Measurements from ENCODE around the gene ADCY9.

The ADCY9 gene

GRCh38 chr16:3977376-3977775, 138.9 kb downstream of the ADCY9 start:
- no peak overlapping the region for H3K4me2 ChIP-seq (ENCODE audit: low read length)
- H3K4me1 ChIP-seq (ENCODE audit: control insufficient read depth, insufficient read depth, low read length): peaks cover 12% of the 10 kb centered on the region
- no peaks in the 10 kb centered on the region for H3K27me3 ChIP-seq (ENCODE audit: control insufficient read depth, insufficient read depth, low read length)
- H3K4me3 ChIP-seq (ENCODE audit: low read length): no peak overlapping the region
- no peak overlapping the region for H3K9ac ChIP-seq (ENCODE audit: low read depth, low read length)
- no peaks in the 10 kb centered on the region for H3K9me3 ChIP-seq (replicated peaks; ENCODE audit: low read length)
- no peaks in the 10 kb centered on the region for H3K36me3 ChIP-seq (ENCODE audit: insufficient read depth, low read length)

GRCh38 chr16:3974751-3975150, 141.5 kb downstream of the ADCY9 start:
- peaks cover 17% of the 10 kb centered on the region for H3K4me1 ChIP-seq (ENCODE audit: control insufficient read depth, insufficient read depth, low read length)
- H3K9me3 ChIP-seq (replicated peaks; ENCODE audit: low read length): no peaks in the 10 kb centered on the region
- no peaks in the 10 kb centered on the region for H3K36me3 ChIP-seq (ENCODE audit: insufficient read depth, low read length)
- no peak overlapping the region for H3K9ac ChIP-seq (ENCODE audit: low read depth, low read length)
- H3K27me3 ChIP-seq (ENCODE audit: control insufficient read depth, insufficient read depth, low read length): no peaks in the 10 kb centered on the region
- no peak overlapping the region for H3K4me3 ChIP-seq (ENCODE audit: low read length)
- H3K4me2 ChIP-seq (ENCODE audit: low read length): no peak overlapping the region

GRCh38 chr16:3971706-3972105, 144.5 kb downstream of the ADCY9 start:
- no peaks in the 10 kb centered on the region for H3K36me3 ChIP-seq (ENCODE audit: insufficient read depth, low read length)
- no peaks in the 10 kb centered on the region for H3K27me3 ChIP-seq (ENCODE audit: control insufficient read depth, insufficient read depth, low read length)
- peaks cover 17% of the 10 kb centered on the region for H3K4me1 ChIP-seq (ENCODE audit: control insufficient read depth, insufficient read depth, low read length)
- peak overlapping the region; percentile 73 for H3K4me2 ChIP-seq (ENCODE audit: low read length)
- H3K9me3 ChIP-seq (replicated peaks; ENCODE audit: low read length): no peaks in the 10 kb centered on the region
- H3K9ac ChIP-seq (ENCODE audit: low read depth, low read length): peak overlapping the region; percentile 23
- peak overlapping the region; percentile 46 for H3K4me3 ChIP-seq (ENCODE audit: low read length)

GRCh38 chr16:3971261-3971660, 145.0 kb downstream of the ADCY9 start:
- Histone ChIP-seq H3K9me3 (replicated peaks; ENCODE audit: low read length) (no peaks in the 10 kb centered on the region), H3K9ac (ENCODE audit: low read depth, low read length) (peak overlapping the region; percentile 23), H3K27me3 (ENCODE audit: control insufficient read depth, insufficient read depth, low read length) (no peaks in the 10 kb centered on the region), H3K4me3 (ENCODE audit: low read length) (peak overlapping the region; percentile 46), H3K4me2 (ENCODE audit: low read length) (peak overlapping the region; percentile 73), H3K4me1 (ENCODE audit: control insufficient read depth, insufficient read depth, low read length) (peaks cover 17% of the 10 kb centered on the region), H3K36me3 (ENCODE audit: insufficient read depth, low read length) (peaks cover 4% of the 10 kb centered on the region)

GRCh38 chr16:3968551-3968950, 147.7 kb downstream of the ADCY9 start:
- Histone ChIP-seq H3K4me1 (ENCODE audit: control insufficient read depth, insufficient read depth, low read length) (peaks cover 17% of the 10 kb centered on the region), H3K4me3 (ENCODE audit: low read length) (no peak overlapping the region), H3K4me2 (ENCODE audit: low read length) (no peak overlapping the region), H3K27me3 (ENCODE audit: control insufficient read depth, insufficient read depth, low read length) (no peaks in the 10 kb centered on the region), H3K9ac (ENCODE audit: low read depth, low read length) (no peak overlapping the region), H3K9me3 (replicated peaks; ENCODE audit: low read length) (no peaks in the 10 kb centered on the region), H3K36me3 (ENCODE audit: insufficient read depth, low read length) (peaks cover 12% of the 10 kb centered on the region)

GRCh38 chr16:3966681-3967080, 149.6 kb downstream of the ADCY9 start:
- Histone ChIP-seq H3K9ac (ENCODE audit: low read depth, low read length) (no peak overlapping the region), H3K4me2 (ENCODE audit: low read length) (no peak overlapping the region), H3K36me3 (ENCODE audit: insufficient read depth, low read length) (peaks cover 12% of the 10 kb centered on the region), H3K27me3 (ENCODE audit: control insufficient read depth, insufficient read depth, low read length) (no peaks in the 10 kb centered on the region), H3K4me1 (ENCODE audit: control insufficient read depth, insufficient read depth, low read length) (peaks cover 10% of the 10 kb centered on the region), H3K9me3 (replicated peaks; ENCODE audit: low read length) (no peaks in the 10 kb centered on the region), H3K4me3 (ENCODE audit: low read length) (no peak overlapping the region)

GRCh38 chr16:3965781-3966582, 150.3 kb downstream of the ADCY9 start:
- no peak overlapping the region for H3K4me3 ChIP-seq (ENCODE audit: low read length)
- H3K9me3 ChIP-seq (replicated peaks; ENCODE audit: low read length): no peaks in the 10 kb centered on the region
- H3K9ac ChIP-seq (ENCODE audit: low read depth, low read length): no peak overlapping the region
- H3K27me3 ChIP-seq (ENCODE audit: control insufficient read depth, insufficient read depth, low read length): no peaks in the 10 kb centered on the region
- H3K4me1 ChIP-seq (ENCODE audit: control insufficient read depth, insufficient read depth, low read length): peaks cover 11% of the 10 kb centered on the region
- peaks cover 12% of the 10 kb centered on the region for H3K36me3 ChIP-seq (ENCODE audit: insufficient read depth, low read length)
- no peak overlapping the region for H3K4me2 ChIP-seq (ENCODE audit: low read length)

- H3K36me3 ChIP-seq (ENCODE audit: insufficient read depth, low read length): peaks cover 12% of the 10 kb centered on the region
- H3K9ac ChIP-seq (ENCODE audit: low read depth, low read length): no peak overlapping the region
- no peaks in the 10 kb centered on the region for H3K9me3 ChIP-seq (replicated peaks; ENCODE audit: low read length)
- no peak overlapping the region for H3K4me2 ChIP-seq (ENCODE audit: low read length)
- no peak overlapping the region for H3K4me3 ChIP-seq (ENCODE audit: low read length)
- no peaks in the 10 kb centered on the region for H3K27me3 ChIP-seq (ENCODE audit: control insufficient read depth, insufficient read depth, low read length)
- peaks cover 8% of the 10 kb centered on the region for H3K4me1 ChIP-seq (ENCODE audit: control insufficient read depth, insufficient read depth, low read length)
Observed at GRCh38 chr16:3965306-3965705, 150.9 kb downstream of the ADCY9 start.

- Histone ChIP-seq H3K9me3 (replicated peaks; ENCODE audit: low read length) (no peaks in the 10 kb centered on the region), H3K36me3 (ENCODE audit: insufficient read depth, low read length) (peaks cover 12% of the 10 kb centered on the region), H3K27me3 (ENCODE audit: control insufficient read depth, insufficient read depth, low read length) (no peaks in the 10 kb centered on the region), H3K4me1 (ENCODE audit: control insufficient read depth, insufficient read depth, low read length) (peaks cover 8% of the 10 kb centered on the region), H3K9ac (ENCODE audit: low read depth, low read length) (no peak overlapping the region), H3K4me2 (ENCODE audit: low read length) (no peak overlapping the region), H3K4me3 (ENCODE audit: low read length) (no peak overlapping the region)
Observed at GRCh38 chr16:3964686-3965290, 151.5 kb downstream of the ADCY9 start.

GRCh38 chr16:3963886-3964685, 152.2 kb downstream of the ADCY9 start:
- H3K9ac ChIP-seq (ENCODE audit: low read depth, low read length): no peak overlapping the region
- H3K36me3 ChIP-seq (ENCODE audit: insufficient read depth, low read length): peaks cover 12% of the 10 kb centered on the region
- no peaks in the 10 kb centered on the region for H3K27me3 ChIP-seq (ENCODE audit: control insufficient read depth, insufficient read depth, low read length)
- H3K9me3 ChIP-seq (replicated peaks; ENCODE audit: low read length): no peaks in the 10 kb centered on the region
- peaks cover 8% of the 10 kb centered on the region for H3K4me1 ChIP-seq (ENCODE audit: control insufficient read depth, insufficient read depth, low read length)
- H3K4me3 ChIP-seq (ENCODE audit: low read length): no peak overlapping the region
- no peak overlapping the region for H3K4me2 ChIP-seq (ENCODE audit: low read length)

GRCh38 chr16:3963203-3963602, 153.0 kb downstream of the ADCY9 start:
- Histone ChIP-seq H3K4me3 (ENCODE audit: low read length) (no peak overlapping the region), H3K36me3 (ENCODE audit: insufficient read depth, low read length) (peaks cover 12% of the 10 kb centered on the region), H3K4me1 (ENCODE audit: control insufficient read depth, insufficient read depth, low read length) (peaks cover 8% of the 10 kb centered on the region), H3K9me3 (replicated peaks; ENCODE audit: low read length) (no peaks in the 10 kb centered on the region), H3K4me2 (ENCODE audit: low read length) (no peak overlapping the region), H3K9ac (ENCODE audit: low read depth, low read length) (no peak overlapping the region), H3K27me3 (ENCODE audit: control insufficient read depth, insufficient read depth, low read length) (no peaks in the 10 kb centered on the region)
